ENCODE data around the gene BAG3. TPM values are rescaled to one million over a fixed set of nuclear protein-coding genes. Genes with fewer than 3 reads are reported as not detected.
A peak's percentile ranks its signal among the peaks of the same experiment; 100 is the strongest.

Gene BAG3
- 38.2 TPM for total RNA-seq
- 1 to 10 TPM; 6.7 to 8.7 (median 7.4) TPM for polyA plus RNA-seq

GRCh38 chr10:119650692-119651513, at the start of gene BAG3:
Gene BAG3, plus strand, starts transcription at chr10:119651380. Its CDS starts 296 bp downstream, at chr10:119651676.
- Mint-ChIP-seq H3K4me3 (peak within 1 kb of the TSS; percentile 96 to 100 (median 98)), H3K36me3 (peaks cover 8% of the 10 kb centered on the region), H3K27ac (peak within 1 kb of the TSS; percentile 91 to 98 (median 95)), H3K9me3 (no peaks in the 10 kb centered on the region), H3K27me3 (peaks cover 4% of the 10 kb centered on the region), H3K4me1 (peaks cover 35 to 49% (median 45%) of the 10 kb centered on the region in 4 donors)
- peak; percentile 67 to 78 (median 70) for DNase-seq
- peak; percentile 77 to 80 for ATAC-seq (ENCODE audit: low read depth in 2 of 2)
- Histone ChIP-seq H3K36me3 (ENCODE audit: control insufficient read depth, insufficient read depth, low read length) (no peaks in the 10 kb centered on the region), H3K4me3 (ENCODE audit: low read depth, low read length) (peak within 1 kb of the TSS; percentile 85), H3K9me3 (ENCODE audit: control insufficient read depth in 2 of 2, low read length in 2 of 2) (no peaks in the 10 kb centered on the region), H3K27ac (ENCODE audit: insufficient read depth, low read length, poor library complexity, severe bottlenecking) (peak within 1 kb of the TSS; percentile 86), H3K27me3 (ENCODE audit: control insufficient read depth, insufficient read depth, low read length) (no peaks in the 10 kb centered on the region), H3K4me1 (ENCODE audit: control insufficient read depth, insufficient read depth, low read length, poor library complexity, severe bottlenecking) (peaks cover 43% of the 10 kb centered on the region)

GRCh38 chr10:119602241-119603095, 48.7 kb upstream of the BAG3 start:
- H3K36me3 ChIP-seq (ENCODE audit: control insufficient read depth, insufficient read depth, low read length) = no peaks in the 10 kb centered on the region
- ATAC-seq (ENCODE audit: low read depth in 2 of 2) (peak in 1 of 2 donors; percentile 25), DNase-seq (peak in 1 of 3 donors; percentile 44)
- no peaks in the 10 kb centered on the region for H3K27me3 ChIP-seq (ENCODE audit: control insufficient read depth, insufficient read depth, low read length)
- no peak overlapping the region for H3K4me3 ChIP-seq (ENCODE audit: low read depth, low read length)
- Mint-ChIP-seq H3K27me3 (no peaks in the 10 kb centered on the region), H3K36me3 (no peaks in the 10 kb centered on the region), H3K9me3 (peaks cover 0 to 1% (median 0%) of the 10 kb centered on the region in 7 donors), H3K4me1 (peaks cover 8 to 19% (median 12%) of the 10 kb centered on the region in 4 donors), H3K27ac (peak overlapping the region in 1 of 3 donors; percentile 77), H3K4me3 (peak overlapping the region in 1 of 4 donors; percentile 32)
- H3K4me1 ChIP-seq (ENCODE audit: control insufficient read depth, insufficient read depth, low read length, poor library complexity, severe bottlenecking) = peaks cover 2% of the 10 kb centered on the region
- H3K27ac ChIP-seq (ENCODE audit: insufficient read depth, low read length, poor library complexity, severe bottlenecking) = no peak overlapping the region
- no peaks in the 10 kb centered on the region for H3K9me3 ChIP-seq (ENCODE audit: control insufficient read depth in 2 of 2, low read length in 2 of 2)

- Mint-ChIP-seq H3K9me3 (peaks cover 0 to 2% (median 0%) of the 10 kb centered on the region in 7 donors), H3K4me1 (peaks cover 0 to 17% (median 8%) of the 10 kb centered on the region in 4 donors), H3K27me3 (no peaks in the 10 kb centered on the region), H3K36me3 (no peaks in the 10 kb centered on the region), H3K27ac (no peak overlapping the region), H3K4me3 (no peak overlapping the region)
- no peaks in the 10 kb centered on the region for H3K4me1 ChIP-seq (ENCODE audit: control insufficient read depth, insufficient read depth, low read length, poor library complexity, severe bottlenecking)
- DNase-seq (no peak), ATAC-seq (ENCODE audit: low read depth in 2 of 2) (no peak)
- H3K27me3 ChIP-seq (ENCODE audit: control insufficient read depth, insufficient read depth, low read length) = no peaks in the 10 kb centered on the region
- H3K9me3 ChIP-seq (ENCODE audit: control insufficient read depth in 2 of 2, low read length in 2 of 2) = no peaks in the 10 kb centered on the region
- no peak overlapping the region for H3K4me3 ChIP-seq (ENCODE audit: low read depth, low read length)
- H3K36me3 ChIP-seq (ENCODE audit: control insufficient read depth, insufficient read depth, low read length) = no peaks in the 10 kb centered on the region
- no peak overlapping the region for H3K27ac ChIP-seq (ENCODE audit: insufficient read depth, low read length, poor library complexity, severe bottlenecking)
Measured at GRCh38 chr10:119604468-119604867, 46.7 kb upstream of the BAG3 start.

GRCh38 chr10:119608316-119609155, 42.6 kb upstream of the BAG3 start:
- H3K36me3 Mint-ChIP-seq = no peaks in the 10 kb centered on the region
- H3K4me1 Mint-ChIP-seq = peaks cover 0 to 12% (median 3%) of the 10 kb centered on the region in 4 donors
- peak in 1 of 3 donors; percentile 39 for DNase-seq
- peak; percentile 34 for ATAC-seq (ENCODE audit: low read depth in 2 of 2)
- peak overlapping the region in 2 of 3 donors; percentile 27 to 39 for H3K27ac Mint-ChIP-seq
- H3K9me3 Mint-ChIP-seq = peaks cover 0 to 2% (median 0%) of the 10 kb centered on the region in 7 donors
- Histone ChIP-seq H3K4me3 (ENCODE audit: low read depth, low read length) (no peak overlapping the region), H3K27me3 (ENCODE audit: control insufficient read depth, insufficient read depth, low read length) (no peaks in the 10 kb centered on the region), H3K27ac (ENCODE audit: insufficient read depth, low read length, poor library complexity, severe bottlenecking) (no peak overlapping the region), H3K36me3 (ENCODE audit: control insufficient read depth, insufficient read depth, low read length) (no peaks in the 10 kb centered on the region), H3K4me1 (ENCODE audit: control insufficient read depth, insufficient read depth, low read length, poor library complexity, severe bottlenecking) (no peaks in the 10 kb centered on the region), H3K9me3 (ENCODE audit: control insufficient read depth in 2 of 2, low read length in 2 of 2) (no peaks in the 10 kb centered on the region)
- peak overlapping the region in 2 of 4 donors; percentile 50 to 59 for H3K4me3 Mint-ChIP-seq
- peaks cover 6% of the 10 kb centered on the region for H3K27me3 Mint-ChIP-seq

- Mint-ChIP-seq H3K4me3 (no peak overlapping the region), H3K27ac (no peak overlapping the region), H3K27me3 (peaks cover 6% of the 10 kb centered on the region), H3K36me3 (no peaks in the 10 kb centered on the region), H3K9me3 (peaks cover 0 to 4% (median 0%) of the 10 kb centered on the region in 7 donors), H3K4me1 (peaks cover 0 to 12% (median 5%) of the 10 kb centered on the region in 4 donors)
- Histone ChIP-seq H3K4me1 (ENCODE audit: control insufficient read depth, insufficient read depth, low read length, poor library complexity, severe bottlenecking) (no peaks in the 10 kb centered on the region), H3K36me3 (ENCODE audit: control insufficient read depth, insufficient read depth, low read length) (no peaks in the 10 kb centered on the region), H3K27ac (ENCODE audit: insufficient read depth, low read length, poor library complexity, severe bottlenecking) (no peak overlapping the region), H3K9me3 (ENCODE audit: control insufficient read depth in 2 of 2, low read length in 2 of 2) (no peaks in the 10 kb centered on the region), H3K27me3 (ENCODE audit: control insufficient read depth, insufficient read depth, low read length) (no peaks in the 10 kb centered on the region), H3K4me3 (ENCODE audit: low read depth, low read length) (no peak overlapping the region)
- DNase-seq (no peak), ATAC-seq (ENCODE audit: low read depth in 2 of 2) (no peak)
Measured at GRCh38 chr10:119609516-119609915, 41.7 kb upstream of the BAG3 start.

GRCh38 chr10:119611433-119611832, 39.7 kb upstream of the BAG3 start:
- no peak overlapping the region for H3K4me3 ChIP-seq (ENCODE audit: low read depth, low read length)
- H3K4me1 Mint-ChIP-seq = peaks cover 3 to 12% (median 5%) of the 10 kb centered on the region in 4 donors
- no peaks in the 10 kb centered on the region for H3K27me3 ChIP-seq (ENCODE audit: control insufficient read depth, insufficient read depth, low read length)
- peaks cover 0 to 4% (median 0%) of the 10 kb centered on the region in 7 donors for H3K9me3 Mint-ChIP-seq
- no peak for ATAC-seq (ENCODE audit: low read depth in 2 of 2)
- peaks cover 6% of the 10 kb centered on the region for H3K27me3 Mint-ChIP-seq
- H3K27ac ChIP-seq (ENCODE audit: insufficient read depth, low read length, poor library complexity, severe bottlenecking) = no peak overlapping the region
- no peaks in the 10 kb centered on the region for H3K36me3 ChIP-seq (ENCODE audit: control insufficient read depth, insufficient read depth, low read length)
- H3K4me1 ChIP-seq (ENCODE audit: control insufficient read depth, insufficient read depth, low read length, poor library complexity, severe bottlenecking) = no peaks in the 10 kb centered on the region
- no peak overlapping the region for H3K4me3 Mint-ChIP-seq
- no peak overlapping the region for H3K27ac Mint-ChIP-seq
- H3K9me3 ChIP-seq (ENCODE audit: control insufficient read depth in 2 of 2, low read length in 2 of 2) = no peaks in the 10 kb centered on the region
- H3K36me3 Mint-ChIP-seq = no peaks in the 10 kb centered on the region
- no peak for DNase-seq

- Histone ChIP-seq H3K27me3 (ENCODE audit: control insufficient read depth, insufficient read depth, low read length) (no peaks in the 10 kb centered on the region), H3K4me3 (ENCODE audit: low read depth, low read length) (no peak overlapping the region), H3K4me1 (ENCODE audit: control insufficient read depth, insufficient read depth, low read length, poor library complexity, severe bottlenecking) (no peaks in the 10 kb centered on the region), H3K36me3 (ENCODE audit: control insufficient read depth, insufficient read depth, low read length) (no peaks in the 10 kb centered on the region), H3K27ac (ENCODE audit: insufficient read depth, low read length, poor library complexity, severe bottlenecking) (no peak overlapping the region), H3K9me3 (ENCODE audit: control insufficient read depth in 2 of 2, low read length in 2 of 2) (no peaks in the 10 kb centered on the region)
- Mint-ChIP-seq H3K36me3 (no peaks in the 10 kb centered on the region), H3K4me1 (peaks cover 4 to 9% (median 5%) of the 10 kb centered on the region in 4 donors), H3K27me3 (peaks cover 12% of the 10 kb centered on the region), H3K27ac (no peak overlapping the region), H3K9me3 (peaks cover 0 to 2% (median 0%) of the 10 kb centered on the region in 7 donors), H3K4me3 (no peak overlapping the region)
- ATAC-seq (ENCODE audit: low read depth in 2 of 2) = no peak
- no peak for DNase-seq
Measured at GRCh38 chr10:119613741-119614140, 37.4 kb upstream of the BAG3 start.

Measured in CD4-positive, CD25-positive, alpha-beta regulatory T cell (primary cell).